ENCODE results near the gene PXDC1.

Gene PXDC1, protein sequence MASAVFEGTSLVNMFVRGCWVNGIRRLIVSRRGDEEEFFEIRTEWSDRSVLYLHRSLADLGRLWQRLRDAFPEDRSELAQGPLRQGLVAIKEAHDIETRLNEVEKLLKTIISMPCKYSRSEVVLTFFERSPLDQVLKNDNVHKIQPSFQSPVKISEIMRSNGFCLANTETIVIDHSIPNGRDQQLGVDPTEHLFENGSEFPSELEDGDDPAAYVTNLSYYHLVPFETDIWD

DNA sequence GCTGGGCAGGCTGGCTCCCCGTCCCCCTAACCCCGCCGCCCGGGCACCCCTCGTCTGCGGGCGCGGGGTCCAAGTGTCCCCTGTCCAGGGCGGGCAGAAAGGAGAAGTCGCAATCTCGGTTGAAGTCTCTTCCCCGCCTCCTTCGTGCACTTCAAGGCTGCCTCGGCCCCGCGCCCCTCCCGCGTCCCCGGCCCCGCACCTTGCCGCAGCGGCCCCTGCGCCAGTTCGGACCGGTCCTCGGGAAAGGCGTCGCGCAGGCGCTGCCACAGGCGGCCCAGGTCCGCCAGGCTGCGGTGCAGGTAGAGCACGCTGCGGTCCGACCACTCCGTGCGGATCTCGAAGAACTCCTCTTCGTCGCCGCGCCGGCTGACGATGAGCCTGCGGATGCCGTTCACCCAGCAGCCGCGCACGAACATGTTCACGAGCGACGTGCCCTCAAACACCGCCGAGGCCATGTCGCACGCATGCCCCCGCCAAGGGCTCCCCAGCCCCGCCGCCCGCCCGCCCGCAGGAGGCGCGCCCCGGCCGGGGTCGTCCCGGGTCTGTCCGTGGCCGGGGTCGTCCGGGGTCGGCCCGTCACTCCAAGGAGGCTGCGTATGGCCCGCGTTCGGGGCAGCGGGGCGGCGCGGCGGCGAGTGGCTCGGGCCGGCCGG is at the start of gene PXDC1:
Gene PXDC1, minus strand, starts transcription at position 637 of the 653 bp plus-strand sequence. Its CDS starts 182 bp downstream, at position 455.
- DNase-seq (ENCODE audit: extremely low spot score, insufficient read length, low read depth) (no peak), FAIRE-seq (no peak)

DNA sequence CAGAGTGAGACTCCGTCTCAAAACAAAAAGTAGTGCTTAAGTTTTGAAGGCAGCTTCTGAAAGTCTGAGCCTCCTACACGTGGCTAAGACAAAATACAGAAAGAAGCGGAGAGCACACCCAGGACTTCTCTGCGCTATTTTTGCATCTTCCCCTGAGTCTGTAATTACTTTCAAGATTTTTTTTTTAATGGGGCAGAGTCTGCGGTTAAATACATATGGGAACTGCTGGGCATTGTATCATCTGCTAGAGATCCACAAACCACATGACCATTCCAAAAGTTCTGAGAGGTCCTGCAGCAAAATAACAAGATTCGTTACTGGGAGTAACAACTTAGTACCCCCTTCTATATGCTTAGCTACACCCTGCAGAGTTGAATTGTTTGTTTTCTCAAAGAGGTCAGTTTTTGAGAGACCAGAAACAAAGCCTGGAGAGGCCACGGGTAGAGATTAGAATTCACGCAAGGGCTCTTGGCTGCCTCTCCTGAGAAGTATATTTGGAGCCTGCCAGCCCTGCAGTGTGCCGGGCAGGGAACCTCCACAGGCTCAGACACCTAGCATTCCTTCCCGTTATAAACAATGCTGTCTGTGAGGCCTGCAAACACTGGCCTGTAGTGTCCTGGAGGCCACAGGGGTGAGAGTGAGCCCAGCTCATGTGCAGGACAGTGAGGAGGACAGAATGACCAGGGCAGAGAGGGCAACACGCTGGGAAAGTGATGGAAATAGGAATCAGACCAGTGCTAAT is 49.5 kb upstream of the PXDC1 start:
- DNase-seq (ENCODE audit: extremely low spot score, insufficient read length, low read depth) (no peak), FAIRE-seq (no peak)

DNA sequence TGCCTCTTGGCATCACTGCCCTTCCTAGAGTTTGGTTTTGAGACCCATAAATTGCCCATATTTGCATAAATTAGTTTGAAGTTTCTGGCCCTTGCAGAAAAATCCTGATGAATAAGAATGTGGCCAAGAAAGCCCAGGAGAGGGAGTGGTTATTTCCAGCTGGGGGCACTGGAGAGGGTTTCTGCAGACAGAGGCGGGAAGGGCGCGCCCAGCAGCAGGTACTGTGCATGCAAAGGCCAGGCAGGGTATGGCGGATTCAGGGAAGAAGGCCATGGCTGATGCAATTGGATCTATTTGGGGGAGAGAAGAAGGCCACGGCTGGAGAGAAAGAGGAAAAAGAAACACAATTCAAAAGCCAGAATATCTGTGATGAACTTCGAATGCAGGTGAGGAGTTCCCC is 48.2 kb upstream of the PXDC1 start:
- DNase-seq (ENCODE audit: extremely low spot score, insufficient read length, low read depth): no peak
- FAIRE-seq: no peak

DNA sequence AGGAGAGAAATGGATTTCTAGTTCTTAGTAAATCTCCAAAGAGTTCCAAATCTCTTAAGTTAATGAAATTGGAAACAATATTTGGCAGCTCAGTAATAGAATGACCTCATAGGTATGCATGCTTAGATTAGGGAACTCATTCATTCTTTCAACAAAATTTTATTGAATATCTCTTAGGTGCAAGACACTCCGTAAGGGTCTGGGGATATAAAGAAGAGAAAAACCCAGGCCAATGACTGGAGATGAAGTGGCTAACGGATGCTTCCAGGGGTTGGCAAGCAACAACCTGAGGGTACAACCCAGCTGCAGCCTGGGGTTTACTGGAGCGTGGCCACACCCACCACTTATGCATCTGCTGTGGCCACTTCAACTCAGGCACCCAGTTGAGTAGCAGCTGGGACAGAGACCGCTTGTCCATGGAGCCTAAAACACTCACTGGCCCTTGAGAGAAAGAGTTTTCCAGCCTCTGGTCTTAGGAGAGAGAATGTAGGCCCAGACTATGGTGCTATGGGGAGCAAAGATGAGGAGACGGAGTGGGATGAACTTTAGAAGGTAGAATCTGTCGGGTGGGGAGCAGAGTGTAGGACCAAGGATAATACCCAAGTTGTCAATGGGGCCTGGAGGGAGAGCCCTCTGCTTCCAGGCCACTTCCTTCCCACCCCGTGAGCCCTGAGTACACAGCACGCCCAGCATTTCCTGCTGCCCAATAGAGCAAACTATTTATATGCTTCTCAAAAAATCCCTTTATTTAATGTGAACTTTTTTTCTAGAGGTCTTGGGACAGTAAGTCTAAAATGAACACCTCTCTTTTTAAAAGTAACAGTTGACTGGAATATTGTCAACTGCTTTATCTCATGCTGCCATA is 46.8 kb upstream of the PXDC1 start:
- DNase-seq (ENCODE audit: extremely low spot score, insufficient read length, low read depth) (no peak), FAIRE-seq (no peak)

DNA sequence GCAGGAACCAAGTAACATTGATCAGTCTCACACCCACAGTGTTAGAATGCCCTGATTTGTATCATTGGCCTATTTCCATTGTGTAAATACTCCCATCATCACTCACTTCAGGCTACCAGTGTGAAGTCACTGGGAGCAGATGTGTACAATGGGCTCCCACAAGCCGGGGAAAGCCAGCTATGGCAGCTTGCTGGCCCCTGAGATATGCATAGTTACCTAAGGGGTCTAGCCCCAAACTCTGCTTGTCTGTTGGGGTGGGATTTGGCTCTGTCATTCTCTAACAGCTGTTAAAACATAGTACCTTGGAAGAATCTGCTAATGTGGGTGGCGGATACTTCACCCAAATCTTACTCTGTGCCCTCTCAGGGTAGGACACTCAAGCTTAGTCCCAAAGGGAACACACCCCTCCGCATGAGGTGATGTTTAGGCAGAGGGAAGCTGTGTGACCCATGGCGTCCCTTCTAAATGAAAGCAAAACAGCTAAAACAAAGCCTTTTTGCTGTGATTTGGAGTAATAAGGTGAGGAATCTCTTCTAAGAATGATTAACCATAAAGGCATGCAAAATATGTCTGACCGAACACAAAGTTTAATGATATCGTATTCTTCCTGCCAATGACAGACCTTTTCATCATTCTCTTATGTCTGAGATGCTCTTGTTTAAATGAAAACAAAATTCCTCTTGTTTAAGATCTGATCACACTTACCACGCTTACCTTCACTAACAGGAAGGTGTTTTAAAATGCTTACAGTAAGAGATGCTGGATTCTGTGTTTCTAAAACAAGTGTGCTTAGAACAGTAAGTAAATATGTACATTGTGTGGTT is 45.9 kb upstream of the PXDC1 start:
- FAIRE-seq: no peak
- DNase-seq (ENCODE audit: extremely low spot score, insufficient read length, low read depth): no peak

DNA sequence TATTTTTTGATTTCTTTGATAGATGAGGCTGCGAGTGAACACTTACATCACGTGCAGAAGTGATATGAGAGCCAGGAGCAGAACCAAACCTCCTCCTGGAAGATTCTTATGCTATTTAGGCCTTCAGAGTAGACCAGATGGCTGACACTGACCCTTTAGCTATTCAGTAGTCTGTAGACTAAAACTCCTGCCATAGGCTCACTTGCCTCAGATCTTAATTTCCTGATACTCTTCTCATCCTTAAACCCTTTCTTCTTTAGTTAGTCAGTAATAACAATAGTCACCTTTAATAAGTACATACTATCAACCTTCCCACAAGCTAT is 45.2 kb upstream of the PXDC1 start:
- FAIRE-seq (no peak), DNase-seq (ENCODE audit: extremely low spot score, insufficient read length, low read depth) (no peak)

DNA sequence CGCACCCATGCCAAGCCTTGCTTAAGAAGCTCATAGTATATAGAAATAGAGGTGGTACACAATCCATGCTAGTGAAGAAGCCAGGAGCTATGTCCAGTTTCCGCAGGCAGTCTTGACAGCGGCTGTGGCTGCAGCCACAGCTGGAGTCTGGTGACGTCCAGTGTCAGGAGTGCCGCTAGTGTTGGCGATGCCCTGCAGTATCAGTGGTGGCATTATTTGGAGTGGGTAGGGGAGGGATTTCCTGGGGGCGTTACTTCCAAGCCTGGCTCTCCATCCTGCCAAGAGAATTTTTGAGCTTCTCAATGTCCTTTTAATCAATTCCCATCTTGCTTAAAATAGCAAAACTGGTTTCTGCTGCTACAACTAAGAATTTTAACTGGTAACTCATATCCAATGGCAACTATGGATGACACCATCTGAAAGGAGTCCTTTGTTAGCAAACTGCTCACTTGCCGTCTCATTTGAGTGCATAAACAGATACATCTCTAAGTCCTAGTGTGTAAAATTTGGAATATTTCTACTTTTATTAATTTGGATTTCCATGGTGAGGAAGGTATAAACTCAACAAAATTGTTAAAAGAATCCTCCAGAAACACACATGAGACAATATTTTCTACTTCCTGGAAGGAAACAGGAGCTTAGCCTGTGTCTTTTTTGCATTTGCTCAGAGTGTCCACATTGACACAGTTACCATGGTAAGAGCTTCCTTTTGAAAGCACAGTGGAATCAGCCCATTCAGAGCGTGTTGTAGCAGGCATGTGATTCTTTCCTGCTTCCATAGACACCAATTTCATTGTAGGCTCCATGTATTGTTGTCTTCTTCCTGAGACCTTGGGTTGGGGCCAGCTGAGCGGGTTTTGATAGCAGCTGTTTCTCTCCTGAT is 44.6 kb upstream of the PXDC1 start:
- no peak for DNase-seq (ENCODE audit: extremely low spot score, insufficient read length, low read depth)
- no peak for FAIRE-seq

DNA sequence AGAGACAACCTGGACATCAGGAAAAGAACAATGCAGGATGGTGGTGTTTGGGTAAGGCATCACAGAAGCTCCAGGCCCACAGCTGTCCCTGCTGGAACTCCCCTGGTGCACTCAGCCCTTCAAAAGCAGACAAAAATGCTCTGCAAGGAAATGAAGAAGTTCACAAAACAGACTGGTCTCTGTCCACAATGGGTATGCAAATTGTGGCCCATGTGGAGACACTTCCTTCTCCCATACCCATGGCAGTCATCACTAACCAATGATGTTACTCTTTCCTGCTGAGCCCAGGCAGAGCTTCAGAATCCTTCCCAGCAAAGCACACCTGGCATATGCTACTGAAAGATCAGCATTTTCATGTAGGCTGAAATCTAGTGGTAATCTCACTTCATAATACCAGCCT is 42.6 kb upstream of the PXDC1 start:
- peak; percentile 82 for FAIRE-seq
- no peak for DNase-seq (ENCODE audit: extremely low spot score, insufficient read length, low read depth)

DNA sequence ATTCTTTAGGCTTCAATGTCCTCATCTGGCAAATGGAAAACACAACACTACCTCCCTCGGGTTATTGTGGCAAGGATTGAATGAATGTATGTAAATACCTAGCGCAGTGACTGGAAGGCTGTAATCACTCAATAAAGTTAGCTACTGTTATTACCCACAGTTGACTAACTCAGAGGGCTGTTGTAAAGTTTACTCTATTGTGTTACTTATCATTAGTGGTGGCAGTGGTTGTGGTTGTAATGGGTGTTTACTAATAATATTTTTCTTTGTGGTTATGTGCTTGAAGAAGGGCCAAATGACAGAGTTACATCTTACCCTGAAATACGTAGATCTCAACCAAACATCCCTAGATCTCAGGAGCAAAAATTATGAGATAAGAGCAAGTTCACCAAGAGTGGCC is 42.0 kb upstream of the PXDC1 start:
- FAIRE-seq (no peak), DNase-seq (ENCODE audit: extremely low spot score, insufficient read length, low read depth) (no peak)

DNA sequence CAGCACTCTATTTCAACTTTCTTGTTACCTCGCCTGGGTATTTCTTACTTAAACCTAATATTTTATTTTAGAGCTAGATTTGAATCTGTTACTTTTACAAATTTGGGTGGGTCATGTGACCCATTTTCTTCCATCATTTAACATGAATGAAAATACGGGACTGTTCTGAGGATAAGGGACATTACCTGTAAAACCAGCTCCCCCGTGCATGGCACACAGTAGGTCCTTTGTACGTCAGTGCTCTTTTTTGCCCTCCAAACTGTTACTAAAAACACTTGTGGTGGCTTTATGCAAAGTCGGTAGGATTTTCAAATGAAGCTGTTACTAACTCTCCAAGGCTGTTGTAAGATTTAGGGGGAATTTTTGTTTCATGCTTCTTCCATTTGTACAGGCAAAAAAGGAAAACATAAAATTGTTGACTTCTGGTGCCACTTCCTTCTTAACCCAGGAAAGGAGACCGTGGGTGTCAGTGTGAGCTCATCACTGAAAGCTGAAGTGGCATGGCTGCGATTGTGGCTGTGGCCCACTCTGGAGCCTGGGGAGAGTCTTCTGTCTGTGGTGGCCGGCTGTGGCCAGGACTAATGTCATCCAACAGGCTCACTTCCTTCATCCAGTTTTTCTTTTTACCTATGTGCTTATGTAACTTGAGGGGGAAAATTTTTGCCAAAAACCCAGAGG is 40.2 kb upstream of the PXDC1 start:
- DNase-seq (ENCODE audit: extremely low spot score, insufficient read length, low read depth) (no peak), FAIRE-seq (no peak)

DNA sequence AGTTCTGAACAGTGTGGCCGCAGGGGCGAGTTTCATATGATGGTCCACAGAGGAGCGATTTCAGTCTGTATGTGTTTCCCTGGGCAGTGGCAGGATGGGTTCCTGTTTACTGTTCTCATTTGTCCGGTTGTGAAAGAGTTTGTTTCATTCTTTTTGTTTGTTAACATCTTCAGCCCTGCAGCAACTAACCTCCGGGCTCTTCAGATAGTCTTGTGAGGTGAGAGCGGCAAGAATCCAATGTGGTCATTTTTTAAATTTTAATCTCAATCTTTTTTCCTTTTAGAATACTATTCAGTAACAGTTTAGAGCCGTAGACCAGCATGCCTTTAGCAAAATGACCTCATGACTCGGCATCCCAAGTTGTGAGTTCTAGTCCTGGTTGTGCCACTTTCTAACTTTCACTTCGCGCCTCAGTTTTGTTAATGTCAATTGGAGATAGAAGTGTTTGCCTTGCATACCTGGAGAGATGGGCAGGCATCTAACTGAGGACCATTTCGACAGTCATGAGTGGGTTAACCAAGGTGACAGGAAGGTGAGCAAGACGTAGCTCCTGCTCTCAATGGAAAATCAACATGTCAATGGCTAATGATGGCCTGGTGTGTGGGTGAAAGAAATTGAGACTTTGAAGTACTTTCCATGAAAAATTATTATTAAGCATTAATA is 38.5 kb upstream of the PXDC1 start:
- DNase-seq (ENCODE audit: extremely low spot score, insufficient read length, low read depth) (no peak), FAIRE-seq (no peak)

DNA sequence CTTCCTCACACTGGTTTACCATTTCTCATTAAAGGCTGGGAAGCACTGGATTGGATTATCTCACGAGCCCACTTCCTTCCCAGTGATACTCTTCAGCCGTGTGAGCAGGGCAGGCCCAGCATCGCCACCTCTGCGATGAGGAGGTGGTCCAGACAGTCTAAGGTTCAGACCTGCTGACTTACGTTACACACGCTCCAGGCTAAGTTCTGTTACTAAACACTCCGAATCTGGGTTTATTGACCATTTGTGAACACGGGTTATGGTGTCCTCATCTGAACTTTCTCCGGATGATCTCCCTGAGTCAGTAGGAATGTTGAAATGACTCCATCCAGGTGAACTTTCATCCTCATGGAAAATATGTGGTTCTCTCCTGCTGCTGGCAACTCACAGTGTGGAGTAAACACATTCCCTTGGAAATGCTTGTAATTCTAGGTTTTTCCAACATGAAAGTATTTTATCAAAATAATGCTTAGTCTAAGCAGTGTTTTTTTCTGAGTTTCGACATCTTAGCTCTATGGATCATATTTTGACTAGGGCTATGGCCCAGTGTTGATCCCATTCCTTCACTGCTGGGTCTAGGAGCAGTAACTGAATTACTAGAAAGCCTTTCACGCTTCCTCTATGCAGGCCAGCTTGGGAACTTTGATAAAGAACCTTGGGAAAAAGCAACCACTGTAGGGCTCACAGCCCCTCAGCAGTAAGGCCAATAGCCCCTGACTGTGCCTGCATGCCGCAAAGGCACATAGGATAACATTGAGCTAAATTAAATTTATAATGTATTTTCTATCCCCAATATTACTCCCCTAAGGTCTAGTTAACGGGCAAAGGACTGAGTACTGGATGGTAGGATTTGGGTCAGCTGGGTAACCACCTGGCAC is 37.7 kb upstream of the PXDC1 start:
- FAIRE-seq: no peak

DNA sequence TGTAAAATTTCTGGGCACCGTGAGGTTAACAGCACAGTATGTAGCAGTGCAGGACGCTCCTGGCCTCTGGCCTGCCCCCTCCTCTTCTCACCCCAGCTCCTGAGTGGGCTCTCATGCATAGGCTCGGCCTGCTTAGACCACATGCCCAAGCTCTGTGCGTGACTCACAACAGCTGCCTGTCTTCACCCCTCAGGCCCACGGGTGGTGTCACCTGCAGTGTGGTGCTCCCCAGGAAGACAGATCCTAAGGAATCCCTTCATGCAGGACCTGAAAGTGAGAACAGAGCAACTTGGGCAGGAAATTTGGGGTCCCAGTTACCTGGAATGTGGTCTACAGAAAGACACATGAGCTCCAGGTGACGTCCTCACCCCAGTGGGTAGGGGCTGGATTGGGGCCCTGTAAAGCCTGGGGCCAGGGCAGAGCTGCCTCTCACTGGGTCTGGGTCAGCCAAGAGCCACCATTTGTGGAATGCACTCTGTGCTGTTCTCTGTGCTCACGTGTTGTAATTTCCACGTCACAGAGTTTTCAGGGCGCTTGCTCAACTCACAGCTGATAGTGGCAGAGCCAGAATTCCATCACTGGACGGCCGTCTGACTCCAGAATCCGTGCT is 37.0 kb upstream of the PXDC1 start:
- DNase-seq (ENCODE audit: extremely low spot score, insufficient read length, low read depth): no peak
- no peak for FAIRE-seq

More for the DNA sequence above, 37.7 kb upstream of the PXDC1 start:
- no peak for DNase-seq (ENCODE audit: extremely low spot score, insufficient read length, low read depth)

DNA sequence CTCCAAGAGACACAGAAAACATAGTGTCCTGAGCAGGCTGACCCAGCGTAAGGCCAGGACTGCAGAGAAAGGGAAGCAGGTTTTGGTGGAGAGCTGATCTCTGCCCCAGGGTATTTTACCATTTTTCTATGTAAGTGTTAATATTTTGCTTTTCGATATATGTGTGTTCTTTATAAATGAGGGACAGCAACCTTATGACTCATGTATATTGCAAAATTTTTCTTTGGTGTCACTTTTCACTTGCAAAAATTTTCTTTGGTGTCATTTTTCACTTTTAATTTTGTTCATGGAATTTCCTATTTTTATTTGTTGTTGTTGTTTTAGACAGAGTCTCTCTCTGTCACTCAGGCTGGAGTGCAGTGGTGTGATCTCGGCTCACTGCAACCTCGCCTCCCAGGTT is 34.6 kb upstream of the PXDC1 start:
- no peak for DNase-seq (ENCODE audit: extremely low spot score, insufficient read length, low read depth)
- no peak for FAIRE-seq

DNA sequence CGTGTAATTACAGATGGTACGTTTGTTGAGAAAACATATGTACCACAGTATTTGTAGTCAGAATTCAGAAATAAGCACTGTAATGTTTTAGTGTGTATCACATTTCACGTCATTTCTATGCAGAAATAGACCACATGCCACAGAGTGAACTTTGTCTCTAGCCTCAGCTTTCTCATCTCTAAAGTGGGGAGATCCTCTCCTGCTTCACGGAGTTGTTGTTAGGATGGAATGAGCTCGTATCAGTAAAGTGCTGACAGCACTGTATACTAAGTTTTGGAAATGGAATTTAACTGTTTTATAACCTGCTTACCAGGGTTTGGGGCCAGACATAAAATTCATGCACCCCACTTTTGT is 34.2 kb upstream of the PXDC1 start:
- DNase-seq (ENCODE audit: extremely low spot score, insufficient read length, low read depth) (no peak), FAIRE-seq (no peak)

DNA sequence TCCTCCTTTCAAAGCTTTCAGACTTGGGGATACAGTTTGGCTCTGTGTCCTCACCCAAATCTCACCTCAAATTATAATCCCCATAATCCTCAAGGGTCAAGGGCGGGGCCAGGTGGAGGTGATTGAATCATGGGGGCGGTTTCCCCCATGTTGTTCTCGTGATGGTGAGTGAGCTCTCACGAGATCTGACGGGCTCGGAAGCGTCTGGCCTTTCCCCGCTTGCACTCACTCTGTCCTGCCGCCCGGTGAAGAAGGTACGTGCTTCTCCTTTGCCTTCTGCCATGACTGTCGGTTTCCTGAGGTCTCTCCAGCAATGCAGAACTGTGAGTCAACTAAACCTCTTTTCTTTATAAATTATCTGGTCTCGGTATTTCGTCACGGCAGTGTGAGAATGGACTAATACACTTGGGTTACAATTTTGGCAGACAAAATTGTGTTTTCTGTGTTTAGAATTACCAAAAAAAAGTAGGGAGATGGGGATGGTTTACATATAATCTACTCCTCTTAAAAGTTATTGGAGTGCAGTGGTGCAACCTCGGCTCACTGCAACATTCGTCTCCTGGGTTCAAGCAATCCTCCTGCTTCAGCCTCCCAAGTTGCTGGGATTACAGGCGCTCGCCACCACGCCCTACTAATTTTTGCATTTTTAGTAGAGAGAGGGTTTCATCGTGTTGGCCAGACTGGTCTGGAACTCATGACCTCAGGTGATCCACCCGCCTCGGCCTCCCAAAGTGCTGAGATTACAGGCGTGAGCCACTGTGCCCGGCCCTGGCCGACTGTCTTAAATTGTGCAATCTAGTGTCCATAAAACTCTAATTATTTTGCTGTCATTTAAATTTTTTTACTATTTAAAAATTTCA is 33.6 kb upstream of the PXDC1 start:
- DNase-seq (ENCODE audit: extremely low spot score, insufficient read length, low read depth) (no peak), FAIRE-seq (no peak)
